Posterior vena cava (tissue), 2 donors: ENCODE results near the gene NPPC. TPM values are rescaled to one million over a fixed set of nuclear protein-coding genes. Genes with fewer than 3 reads are reported as not detected.
"Not testable (repeated sequence)": the region's sequence is repeated elsewhere in the genome, so short reads cannot be mapped to it uniquely, and the experiment has no call there.

ENCODE experiments used
- DNase-seq: peaks from one replicate; pipeline ENCODE4 v3.0.0-alpha.2; 2020; ENCODE audit warnings: low spot score
- intact Hi-C, 2 donors: fragments of 100-400 bp; cut with DNase I; formaldehyde crosslinking; loops; one replicate each; pipeline versions ENCODE4 v1.14.1 to v1.14.2; 2022 to 2023
- long read RNA-seq, 2 donors: library from polyadenylated mRNA; unstranded; transcript quantifications; one replicate each; pipeline ENCODE4 v2.0.0, GENCODE V29; 2020 to 2021
- total RNA-seq, 2 donors: library from RNA; stranded (reverse); fragmentation: NEBNext Ultra II Directional; extraction: Animal tissue kit (Norgen Biotek cat#: 25700); gene quantifications; one replicate each; pipeline ENCODE4 v1.2.1, GENCODE V29; 2021
- donor health status: DM: yes; HTN: yes; CAD: no.
- donor health status: DM: yes; HTN: yes; CAD: no.

NPPC gene
- total RNA-seq: 1 to 10 TPM in 1 of 2 donors, under 1 TPM in 1; 0.93 to 9.2 TPM
- long read RNA-seq, donor 1: 0 reads
- long read RNA-seq, donor 2, partial matches to known transcripts: 0 of 1 reads
- long read RNA-seq, donor 2, other reads (novel, unspliced or antisense): 0 of 1 reads

GRCh38 chr2:231926180-231926741, at the start of gene NPPC:
NPPC (minus strand) TSS chr2:231926396; CDS start chr2:231926249, 147 bp downstream.
- peak; percentile 81 for DNase-seq
- intact Hi-C loops: loop anchor here (5.0 to 10.0 kb wide), 3 partner anchors 209 to 401 kb away; no protein-coding TSS in a partner anchor

- intact Hi-C loops: no loop called here
- DNase-seq: no peak
Measured at GRCh38 chr2:231975001-231975400, 48.8 kb upstream of the NPPC start.

- no peak for DNase-seq
- intact Hi-C loops: no loop called here
Measured at GRCh38 chr2:231970461-231970860, 44.3 kb upstream of the NPPC start.

GRCh38 chr2:231968820-231969219, 42.6 kb upstream of the NPPC start:
- DNase-seq: no peak
- intact Hi-C loops: loop anchor here in 1 of 2 donors (5.0 kb wide), 1 partner anchor 618 kb away; no protein-coding TSS in a partner anchor

GRCh38 chr2:231966886-231967285, 40.7 kb upstream of the NPPC start:
- no peak for DNase-seq
- intact Hi-C loops: loop anchor here in 1 of 2 donors (5.0 kb wide), 1 partner anchor 620 kb away; no protein-coding TSS in a partner anchor

- DNase-seq: no peak
- intact Hi-C loops: loop anchor here in 1 of 2 donors (5.0 kb wide), 1 partner anchor 622 kb away; no protein-coding TSS in a partner anchor
Measured at GRCh38 chr2:231965102-231965501, 38.9 kb upstream of the NPPC start.

GRCh38 chr2:231961349-231962166, 35.4 kb upstream of the NPPC start, which contains the start of gene DIS3L2:
DIS3L2 (plus strand) TSS chr2:231961713; CDS start chr2:232014928, 53,215 bp downstream.
- peak; percentile 95 for DNase-seq

GRCh38 chr2:231960810-231961348, 34.7 kb upstream of the NPPC start:
- intact Hi-C loops: no loop called here
- no peak for DNase-seq

More at GRCh38 chr2:231961349-231962166, 35.4 kb upstream of the NPPC start, which contains the start of gene DIS3L2:
- intact Hi-C loops: no loop called here

- no peak for DNase-seq
- intact Hi-C loops: no loop called here
Measured at GRCh38 chr2:231957913-231958763, 31.9 kb upstream of the NPPC start.

- intact Hi-C loops: no loop called here
- DNase-seq: no peak
Measured at GRCh38 chr2:231955758-231956472, 29.7 kb upstream of the NPPC start.

- no peak for DNase-seq
- intact Hi-C loops: no loop called here
Measured at GRCh38 chr2:231951452-231952035, 25.3 kb upstream of the NPPC start.

- intact Hi-C loops: no loop called here
- DNase-seq: no peak
Measured at GRCh38 chr2:231947694-231948093, 21.5 kb upstream of the NPPC start.

GRCh38 chr2:231947112-231947511, 20.9 kb upstream of the NPPC start:
- DNase-seq, intact Hi-C loops: not testable (repeated sequence)

- intact Hi-C loops: no loop called here
- DNase-seq: no peak
Measured at GRCh38 chr2:231946241-231946814, 20.1 kb upstream of the NPPC start.

GRCh38 chr2:231942180-231942579, 16.0 kb upstream of the NPPC start:
- no peak for DNase-seq
- intact Hi-C loops: no loop called here

- intact Hi-C loops: no loop called here
- no peak for DNase-seq
Measured at GRCh38 chr2:231941673-231942072, 15.5 kb upstream of the NPPC start.

GRCh38 chr2:231940795-231941194, 14.6 kb upstream of the NPPC start:
- intact Hi-C loops: no loop called here
- DNase-seq: peak; percentile 48

- DNase-seq: peak; percentile 10
- intact Hi-C loops: no loop called here
Measured at GRCh38 chr2:231939022-231939421, 12.8 kb upstream of the NPPC start.
